HG02571 (cell line): ENCODE results near the gene LPAR3.

Source experiments
- ATAC-seq: cut with Tn5 transposase; IDR thresholded peaks from one replicate; pipeline ENCODE4 v1.9.1; 2021; ENCODE audit warnings: mild to moderate bottlenecking, moderate library complexity; ENCODE audit not compliant: unreplicated experiment

Gene LPAR3

GRCh38 chr1:84780000-84780716 is 112.8 kb downstream of the LPAR3 start:
- no peak for ATAC-seq

- no peak for ATAC-seq
These were observed 116.4 kb downstream of the LPAR3 start for GRCh38 chr1:84776639-84777038.

- no peak for ATAC-seq
These were observed 117.5 kb downstream of the LPAR3 start for GRCh38 chr1:84775535-84775920.

- no peak for ATAC-seq
These were observed 118.1 kb downstream of the LPAR3 start for GRCh38 chr1:84774669-84775534.

DNA sequence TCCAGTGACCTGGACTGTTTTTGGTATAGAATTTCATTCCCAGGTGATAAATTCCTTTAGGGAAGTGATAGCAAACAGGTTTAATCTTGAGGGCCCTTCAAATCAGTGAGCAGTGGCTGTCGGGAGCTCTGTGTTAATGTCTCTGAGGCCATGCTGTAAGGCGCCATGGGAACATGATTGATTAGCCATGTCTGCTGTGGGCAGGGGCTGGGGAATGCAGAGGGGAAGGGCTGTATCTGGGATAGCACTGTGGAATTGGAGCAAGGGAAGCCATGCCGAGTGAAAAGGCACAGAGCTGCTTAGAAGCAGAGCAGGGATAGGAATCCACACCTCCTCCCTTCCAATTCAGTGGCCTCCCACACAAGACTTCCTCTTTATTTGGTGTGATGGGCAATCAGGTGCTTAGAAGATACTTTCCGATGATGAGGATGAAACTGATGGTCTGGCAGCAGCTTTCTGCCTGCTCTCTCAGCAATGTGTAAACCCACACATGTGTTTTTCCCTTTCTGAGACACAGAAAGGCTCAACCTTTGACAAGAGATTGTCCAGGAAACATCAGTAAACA is 119.0 kb downstream of the LPAR3 start:
- no peak for ATAC-seq

DNA sequence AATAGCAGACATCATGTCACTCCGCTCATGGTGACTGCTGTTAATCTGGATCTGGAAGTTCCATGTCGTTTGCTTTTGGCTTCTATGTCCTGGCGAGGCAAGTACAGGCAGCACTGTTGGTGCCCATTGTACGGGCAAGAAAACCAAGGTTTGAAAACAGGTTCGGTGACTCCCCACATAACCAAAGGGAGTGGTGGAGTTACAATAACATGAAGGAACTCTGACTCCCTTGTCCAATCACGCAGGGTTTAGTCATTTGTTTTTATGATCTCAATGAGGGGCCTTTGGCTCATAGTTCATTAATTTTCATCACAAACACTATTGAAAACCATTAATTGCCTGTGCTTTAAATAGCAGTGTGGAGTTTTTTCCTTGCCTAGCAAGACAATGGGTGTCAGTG is 119.8 kb downstream of the LPAR3 start:
- no peak for ATAC-seq

GRCh38 chr1:84772428-84772943 is 120.5 kb downstream of the LPAR3 start:
- no peak for ATAC-seq

GRCh38 chr1:84771895-84772294 is 121.1 kb downstream of the LPAR3 start:
- no peak for ATAC-seq

GRCh38 chr1:84770481-84770880 is 122.5 kb downstream of the LPAR3 start:
- no peak for ATAC-seq

DNA sequence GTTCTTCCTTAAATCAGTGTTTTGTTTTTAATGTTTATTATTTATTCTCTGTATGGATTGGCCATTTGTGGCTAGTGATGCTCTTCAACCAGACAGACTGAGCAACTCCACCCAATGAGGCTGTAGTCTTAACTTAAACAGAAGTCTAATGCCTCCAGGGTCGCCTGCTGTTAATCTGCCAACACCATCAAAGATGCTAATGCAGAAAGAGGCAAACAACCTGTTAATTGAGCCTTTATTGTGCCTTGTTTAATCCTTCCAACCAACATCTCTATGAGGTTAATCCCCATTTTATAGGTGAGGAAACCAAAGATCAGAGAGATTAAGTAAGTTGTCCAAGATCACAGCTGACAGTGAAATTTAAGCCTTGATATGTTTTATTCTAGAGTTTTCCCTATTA is 123.4 kb downstream of the LPAR3 start:
- no peak for ATAC-seq

- ATAC-seq, result no peak
These were observed 124.4 kb downstream of the LPAR3 start for GRCh38 chr1:84768634-84769033.

- ATAC-seq, result no peak
These were observed 128.9 kb downstream of the LPAR3 start for GRCh38 chr1:84763912-84764680.

DNA sequence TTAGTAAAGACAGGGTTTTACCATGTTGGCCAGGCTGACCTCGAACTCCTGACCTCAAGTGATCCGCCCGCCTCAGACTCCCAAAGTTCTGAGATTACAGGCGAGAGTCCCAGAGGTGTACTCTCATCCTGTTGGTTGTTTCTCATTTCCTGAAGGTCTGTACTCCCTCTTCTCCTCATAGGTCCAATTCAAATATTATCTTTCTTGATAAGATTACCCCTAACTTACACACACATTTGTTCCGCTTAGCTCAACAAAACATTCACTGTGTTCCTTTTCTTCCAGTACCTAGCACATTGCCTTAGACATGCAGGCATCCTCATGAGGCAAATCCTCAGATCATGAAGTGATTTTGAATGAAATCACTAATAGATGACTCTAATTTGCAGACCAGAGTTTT is 130.3 kb downstream of the LPAR3 start:
- ATAC-seq, result no peak
